Neural cell (in vitro differentiated cells): ENCODE data around the gene YKT6. TPM values are rescaled to one million over a fixed set of nuclear protein-coding genes. Genes with fewer than 3 reads are reported as not detected.
A peak's percentile ranks its signal among the peaks of the same experiment; 100 is the strongest.

Source experiments
- H2AFZ ChIP-seq: fragments of 200-600, 300-800 bp; sonication (generic), shearing (Covaris generic); 2 replicates; pipeline ENCODE4 v1.6.0; 2014; ENCODE audit warnings: low read depth, mild to moderate bottlenecking, antibody characterized with exemption, low read length, moderate library complexity
- H3F3A ChIP-seq: fragments of 200-600 bp; shearing (Covaris generic); 2 replicates; pipeline ENCODE4 v1.6.1; 2016; ENCODE audit warnings: mild to moderate bottlenecking, moderate library complexity, mixed read lengths, antibody characterized with exemption, low read length; ENCODE audit not compliant: insufficient read depth, poor library complexity, severe bottlenecking
- H3K27ac ChIP-seq: fragments of 200-600, 300-800 bp; sonication (generic), shearing (Covaris generic); 2 replicates; pipeline ENCODE4 v1.5.1; 2014; ENCODE audit warnings: mild to moderate bottlenecking, low read length, moderate library complexity
- H3K27me3 ChIP-seq: fragments of 300-800, 200-600 bp; sonication (generic), shearing (Covaris generic); 2 replicates; pipeline ENCODE4 v1.6.0; 2014; ENCODE audit warnings: mild to moderate bottlenecking, low read depth, low read length, moderate library complexity; ENCODE audit not compliant: insufficient read depth
- H3K36me3 ChIP-seq: fragments of 300-800, 200-600 bp; sonication (generic), shearing (Covaris generic); 2 replicates; pipeline ENCODE4 v1.5.1; 2014; ENCODE audit warnings: mild to moderate bottlenecking, antibody characterized with exemption, low read length, moderate library complexity; ENCODE audit not compliant: insufficient read depth
- H3K4me2 ChIP-seq: fragments of 300-800, 200-600 bp; sonication (generic), shearing (Covaris generic); 2 replicates; pipeline ENCODE4 v1.6.0; 2014; ENCODE audit warnings: mild to moderate bottlenecking, low read length
- H3K4me3 ChIP-seq: fragments of 300-800, 200-600 bp; sonication (generic), shearing (Covaris generic); 2 replicates; pipeline ENCODE4 v1.5.1; 2014; ENCODE audit warnings: mild to moderate bottlenecking, low read length, moderate library complexity
- H3K79me2 ChIP-seq: fragments of 200-600 bp; shearing (Covaris generic); replicated peaks from 2 replicates; pipeline ENCODE4 v1.6.0; 2014; ENCODE audit warnings: mild to moderate bottlenecking, low read length, moderate library complexity; ENCODE audit not compliant: insufficient read depth
- H3K9ac ChIP-seq: fragments of 300-800, 200-600 bp; sonication (generic), shearing (Covaris generic); 2 replicates; pipeline ENCODE4 v1.6.1; 2016; ENCODE audit warnings: mild to moderate bottlenecking, low read length, mixed read lengths
- H3K9me2 ChIP-seq: fragments of 200-600 bp; shearing (Covaris generic); 2 replicates; pipeline ENCODE4 v1.6.1; 2016; ENCODE audit warnings: mild to moderate bottlenecking, low read length, mixed read lengths; ENCODE audit not compliant: insufficient read depth
- H3K9me3 ChIP-seq: fragments of 200-600, 300-800 bp; sonication (generic), shearing (Covaris generic); 2 replicates; pipeline ENCODE4 v1.6.1; 2016; ENCODE audit warnings: mild to moderate bottlenecking, mixed run types, low read length, moderate library complexity, mixed read lengths
- H4K20me1 ChIP-seq: fragments of 200-600 bp; shearing (Covaris generic); 2 replicates; pipeline ENCODE4 v1.6.1; 2016; ENCODE audit warnings: mild to moderate bottlenecking, mixed run types; ENCODE audit not compliant: insufficient read depth
- EP300 ChIP-seq: fragments of 450-650 bp; conservative IDR thresholded peaks from 2 replicates; pipeline ENCODE4 v1.6.1; 2014; ENCODE audit warnings: antibody characterized with exemption, mild to moderate bottlenecking, moderate library complexity; ENCODE audit not compliant: poor library complexity, severe bottlenecking
- EZH2 ChIP-seq: fragments of 200-600, 300-800 bp; shearing (Covaris generic), sonication (generic); IDR thresholded peaks from 2 replicates; pipeline ENCODE4 v1.6.1; 2014; ENCODE audit warnings: antibody characterized with exemption, low read length, borderline replicate concordance, mild to moderate bottlenecking; ENCODE audit not compliant: insufficient read depth, poor library complexity, severe bottlenecking
- MXI1 ChIP-seq: fragments of 450-650 bp; conservative IDR thresholded peaks from 2 replicates; pipeline ENCODE4 v1.6.1; 2014; ENCODE audit warnings: antibody characterized with exemption, mild to moderate bottlenecking; ENCODE audit not compliant: poor library complexity, severe bottlenecking
- POLR2AphosphoS5 ChIP-seq: IDR thresholded peaks from 2 replicates; pipeline ENCODE4 v1.6.1; 2012
- RAD21 ChIP-seq: fragments of 450-650 bp; conservative IDR thresholded peaks from 2 replicates; pipeline ENCODE4 v1.6.1; 2014; ENCODE audit warnings: antibody characterized with exemption, mild to moderate bottlenecking, moderate library complexity
- REST ChIP-seq: IDR thresholded peaks from 2 replicates; pipeline ENCODE4 v1.6.1; 2012; ENCODE audit warnings: borderline replicate concordance
- SMC3 ChIP-seq: fragments of 450-650 bp; conservative IDR thresholded peaks from 2 replicates; pipeline ENCODE4 v1.6.1; 2014; ENCODE audit warnings: antibody characterized with exemption, mild to moderate bottlenecking, moderate library complexity; ENCODE audit not compliant: poor library complexity
- TAF1 ChIP-seq: IDR thresholded peaks from 2 replicates; pipeline ENCODE4 v1.6.1; 2012; ENCODE audit warnings: low read depth
- polyA plus RNA-seq: library from polyadenylated mRNA; depleted of rRNA; stranded (reverse); fragments of >200 nt; gene quantifications from 2 replicates; pipeline ENCODE4 v1.2.3, GENCODE V29; 2014
- TF ChIP-seq, protein P1 (sequence below): fragments of 450-650 bp; IDR thresholded peaks from 2 replicates; pipeline ENCODE4 v1.5.1; 2014; ENCODE audit warnings: antibody characterized with exemption, mild to moderate bottlenecking, moderate library complexity; ENCODE audit not compliant: poor library complexity, severe bottlenecking

Gene YKT6
- polyA plus RNA-seq, 1 donor from 2014 or later: 93.4 TPM

DNA sequence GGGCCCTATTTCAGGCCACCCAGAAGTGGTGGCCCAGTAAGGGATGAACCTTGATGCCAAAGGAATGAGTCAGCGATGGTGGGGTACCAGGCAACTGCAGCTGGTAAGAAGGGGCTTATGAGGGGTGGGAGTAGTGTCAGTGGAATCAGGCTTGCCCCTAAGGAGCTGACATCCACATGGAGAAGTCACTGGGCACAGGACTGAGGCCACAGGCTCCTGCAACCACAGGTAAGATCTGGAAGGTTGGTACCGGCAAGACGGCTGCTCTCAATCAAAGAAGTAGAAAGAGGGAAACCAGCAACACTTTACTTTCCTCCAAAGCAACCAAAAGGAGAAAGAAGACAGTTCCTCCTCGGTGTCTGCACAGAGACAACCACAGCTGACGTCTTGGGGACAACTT, 14.0 kb upstream of the YKT6 start:
- no peak overlapping the region for H2AFZ ChIP-seq
- no peak overlapping the region for H3K27ac ChIP-seq
- H4K20me1 ChIP-seq: no peaks in the 10 kb centered on the region
- no peaks in the 10 kb centered on the region for H3K9me3 ChIP-seq
- H3K36me3 ChIP-seq: no peaks in the 10 kb centered on the region
- no peaks in the 10 kb centered on the region for H3K9me2 ChIP-seq
- no peaks in the 10 kb centered on the region for H3K79me2 ChIP-seq
- no peak for TF ChIP-seq EZH2
- TF ChIP-seq, protein P1, sequence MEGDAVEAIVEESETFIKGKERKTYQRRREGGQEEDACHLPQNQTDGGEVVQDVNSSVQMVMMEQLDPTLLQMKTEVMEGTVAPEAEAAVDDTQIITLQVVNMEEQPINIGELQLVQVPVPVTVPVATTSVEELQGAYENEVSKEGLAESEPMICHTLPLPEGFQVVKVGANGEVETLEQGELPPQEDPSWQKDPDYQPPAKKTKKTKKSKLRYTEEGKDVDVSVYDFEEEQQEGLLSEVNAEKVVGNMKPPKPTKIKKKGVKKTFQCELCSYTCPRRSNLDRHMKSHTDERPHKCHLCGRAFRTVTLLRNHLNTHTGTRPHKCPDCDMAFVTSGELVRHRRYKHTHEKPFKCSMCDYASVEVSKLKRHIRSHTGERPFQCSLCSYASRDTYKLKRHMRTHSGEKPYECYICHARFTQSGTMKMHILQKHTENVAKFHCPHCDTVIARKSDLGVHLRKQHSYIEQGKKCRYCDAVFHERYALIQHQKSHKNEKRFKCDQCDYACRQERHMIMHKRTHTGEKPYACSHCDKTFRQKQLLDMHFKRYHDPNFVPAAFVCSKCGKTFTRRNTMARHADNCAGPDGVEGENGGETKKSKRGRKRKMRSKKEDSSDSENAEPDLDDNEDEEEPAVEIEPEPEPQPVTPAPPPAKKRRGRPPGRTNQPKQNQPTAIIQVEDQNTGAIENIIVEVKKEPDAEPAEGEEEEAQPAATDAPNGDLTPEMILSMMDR: no peak
- no peak for TF ChIP-seq MXI1
- TF ChIP-seq REST: no peak
- no peak for TF ChIP-seq EP300
- TF ChIP-seq POLR2AphosphoS5: no peak
- TF ChIP-seq TAF1: no peak
- TF ChIP-seq RAD21: no peak
- TF ChIP-seq SMC3: no peak
- no peaks in the 10 kb centered on the region for H3F3A ChIP-seq
- no peak overlapping the region for H3K9ac ChIP-seq
- no peak overlapping the region for H3K4me2 ChIP-seq
- H3K4me3 ChIP-seq: peak overlapping the region; percentile 50
- no peaks in the 10 kb centered on the region for H3K27me3 ChIP-seq

GRCh38 chr7:44187636-44188416, 13.0 kb upstream of the YKT6 start:
- no peaks in the 10 kb centered on the region for H3K27me3 ChIP-seq
- H2AFZ ChIP-seq: no peak overlapping the region
- H3K4me2 ChIP-seq: no peak overlapping the region
- H3K9ac ChIP-seq: no peak overlapping the region
- H3K27ac ChIP-seq: peak overlapping the region; percentile 81
- TF ChIP-seq SMC3: no peak
- TF ChIP-seq POLR2AphosphoS5: no peak
- TF ChIP-seq EZH2: no peak
- no peak for TF ChIP-seq EP300
- no peak for TF ChIP-seq TAF1
- no peak for TF ChIP-seq REST
- TF ChIP-seq, protein P1: no peak
- TF ChIP-seq RAD21: no peak
- no peak for TF ChIP-seq MXI1
- H3K9me2 ChIP-seq: no peaks in the 10 kb centered on the region
- H3K9me3 ChIP-seq: no peaks in the 10 kb centered on the region
- H3F3A ChIP-seq: no peaks in the 10 kb centered on the region
- no peaks in the 10 kb centered on the region for H3K79me2 ChIP-seq
- peak overlapping the region; percentile 50 for H3K4me3 ChIP-seq
- no peaks in the 10 kb centered on the region for H4K20me1 ChIP-seq
- H3K36me3 ChIP-seq: no peaks in the 10 kb centered on the region
